ENCODE measurements around the gene GPX6. TPM values are rescaled to one million over a fixed set of nuclear protein-coding genes. Genes with fewer than 3 reads are reported as not detected.

GPX6 gene
- total and polyA plus RNA-seq, 10 of the 15 experiments (the other 5 are each of a cell fraction or from before 2014, with no cell fraction given), result not detected

GRCh38 chr6:28486988-28487742 lies 28.4 kb downstream of the GPX6 start:
- no peak overlapping the region for H3K4me2 ChIP-seq (ENCODE audit: control insufficient read depth, insufficient read depth)
- WGBS (ENCODE audit: insufficient coverage, insufficient replicate concordance, low lambda C conversion rate, missing lambda C conversion rate), result 30% methylated on average over 3 of the region's 3 CpGs
- DNase-seq (ENCODE audit: low read depth, low spot score), result no peak
- CTCF ChIA-PET, result no interaction called here
- H3K27ac ChIP-seq (ENCODE audit: control insufficient read depth, insufficient read depth), result no peak overlapping the region
- POLR2A ChIA-PET, result no interaction called here
- H3K4me3 ChIP-seq, result no peak overlapping the region
- no peak for FAIRE-seq
- no peak overlapping the region for H2AFZ ChIP-seq (ENCODE audit: control insufficient read depth, low read depth, low read length)
- H3K9me3 ChIP-seq (replicated peaks; ENCODE audit: control insufficient read depth, insufficient read depth, low read length), result no peaks in the 10 kb centered on the region; the same call in 2 of the 3 replicates
- no peaks in the 10 kb centered on the region for H3K79me2 ChIP-seq (ENCODE audit: control insufficient read depth, insufficient read depth, low read length)
- no peaks in the 10 kb centered on the region for H3K36me3 ChIP-seq (ENCODE audit: control insufficient read depth in 2 of 2, insufficient read depth in 2 of 2, low read length in 1 of 2)
- intact Hi-C loops (cut with micrococcal nuclease; ENCODE audit: unreplicated experiment), result loop anchor here (5.0 kb wide), 1 partner anchor 90 kb away; the partner anchor contains the start of gene ZSCAN12
- H4K20me1 ChIP-seq (ENCODE audit: control insufficient read depth, insufficient read depth), result no peaks in the 10 kb centered on the region
- RAD21 ChIA-PET (ENCODE audit: unreplicated experiment), result no interaction called here
- H3K27me3 ChIP-seq (replicated peaks in 1 of 2; ENCODE audit: control insufficient read depth in 2 of 2, insufficient read depth in 2 of 2, low read length in 1 of 2), result no peaks in the 10 kb centered on the region; a peak in 1 of 4 replicates
- no TSS peak for BruUV-seq (replicated peaks)
- in situ Hi-C loops (cut with MboI), result no loop called here
- H3K4me1 ChIP-seq (ENCODE audit: control insufficient read depth, insufficient read depth, low read length), result no peaks in the 10 kb centered on the region
- no peak for ATAC-seq
- H3K9ac ChIP-seq (ENCODE audit: control insufficient read depth, insufficient read depth, low read length), result no peak overlapping the region
- SMC1A ChIA-PET (ENCODE audit: uncharacterized antibody, unreplicated experiment), result no interaction called here
- TF ChIP-seq POLR2AphosphoS5 (IDR thresholded peaks at IDR 0.05; ENCODE audit: low read length), result no peak
- TF ChIP-seq SUPT20H (IDR thresholded peaks at IDR 0.05; ENCODE audit: borderline replicate concordance, control insufficient read depth, low read depth, low read length), result no peak
- TF ChIP-seq SIX5 (IDR thresholded peaks at IDR 0.05; ENCODE audit: low read depth, low read length, severe bottlenecking), result no peak
- TF ChIP-seq RB1 (IDR thresholded peaks at IDR 0.05; ENCODE audit: borderline replicate concordance), result no peak
- no peak for TF ChIP-seq TAF1 (IDR thresholded peaks at IDR 0.05; ENCODE audit: borderline replicate concordance, low read depth, low read length)
- no peak for TF ChIP-seq EZH2 (IDR thresholded peaks at IDR 0.05; ENCODE audit: borderline replicate concordance, control insufficient read depth, low read depth, low read length)
- no peak for TF ChIP-seq POU2F2 (IDR thresholded peaks at IDR 0.05; ENCODE audit: borderline replicate concordance, low read depth, low read length)
- TF ChIP-seq, protein P1, sequence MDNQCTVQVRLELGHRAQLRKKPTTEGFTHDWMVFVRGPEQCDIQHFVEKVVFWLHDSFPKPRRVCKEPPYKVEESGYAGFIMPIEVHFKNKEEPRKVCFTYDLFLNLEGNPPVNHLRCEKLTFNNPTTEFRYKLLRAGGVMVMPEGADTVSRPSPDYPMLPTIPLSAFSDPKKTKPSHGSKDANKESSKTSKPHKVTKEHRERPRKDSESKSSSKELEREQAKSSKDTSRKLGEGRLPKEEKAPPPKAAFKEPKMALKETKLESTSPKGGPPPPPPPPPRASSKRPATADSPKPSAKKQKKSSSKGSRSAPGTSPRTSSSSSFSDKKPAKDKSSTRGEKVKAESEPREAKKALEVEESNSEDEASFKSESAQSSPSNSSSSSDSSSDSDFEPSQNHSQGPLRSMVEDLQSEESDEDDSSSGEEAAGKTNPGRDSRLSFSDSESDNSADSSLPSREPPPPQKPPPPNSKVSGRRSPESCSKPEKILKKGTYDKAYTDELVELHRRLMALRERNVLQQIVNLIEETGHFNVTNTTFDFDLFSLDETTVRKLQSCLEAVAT (IDR thresholded peaks at IDR 0.05), result no peak
- TF ChIP-seq ZNF384 (IDR thresholded peaks at IDR 0.05; ENCODE audit: borderline replicate concordance, low read depth, low read length), result no peak
- TF ChIP-seq RBBP5 (conservative IDR thresholded peaks at IDR 0.05), result no peak
- TF ChIP-seq ESRRA (IDR thresholded peaks at IDR 0.05; ENCODE audit: low read length), result no peak
- TF ChIP-seq, protein P2, sequence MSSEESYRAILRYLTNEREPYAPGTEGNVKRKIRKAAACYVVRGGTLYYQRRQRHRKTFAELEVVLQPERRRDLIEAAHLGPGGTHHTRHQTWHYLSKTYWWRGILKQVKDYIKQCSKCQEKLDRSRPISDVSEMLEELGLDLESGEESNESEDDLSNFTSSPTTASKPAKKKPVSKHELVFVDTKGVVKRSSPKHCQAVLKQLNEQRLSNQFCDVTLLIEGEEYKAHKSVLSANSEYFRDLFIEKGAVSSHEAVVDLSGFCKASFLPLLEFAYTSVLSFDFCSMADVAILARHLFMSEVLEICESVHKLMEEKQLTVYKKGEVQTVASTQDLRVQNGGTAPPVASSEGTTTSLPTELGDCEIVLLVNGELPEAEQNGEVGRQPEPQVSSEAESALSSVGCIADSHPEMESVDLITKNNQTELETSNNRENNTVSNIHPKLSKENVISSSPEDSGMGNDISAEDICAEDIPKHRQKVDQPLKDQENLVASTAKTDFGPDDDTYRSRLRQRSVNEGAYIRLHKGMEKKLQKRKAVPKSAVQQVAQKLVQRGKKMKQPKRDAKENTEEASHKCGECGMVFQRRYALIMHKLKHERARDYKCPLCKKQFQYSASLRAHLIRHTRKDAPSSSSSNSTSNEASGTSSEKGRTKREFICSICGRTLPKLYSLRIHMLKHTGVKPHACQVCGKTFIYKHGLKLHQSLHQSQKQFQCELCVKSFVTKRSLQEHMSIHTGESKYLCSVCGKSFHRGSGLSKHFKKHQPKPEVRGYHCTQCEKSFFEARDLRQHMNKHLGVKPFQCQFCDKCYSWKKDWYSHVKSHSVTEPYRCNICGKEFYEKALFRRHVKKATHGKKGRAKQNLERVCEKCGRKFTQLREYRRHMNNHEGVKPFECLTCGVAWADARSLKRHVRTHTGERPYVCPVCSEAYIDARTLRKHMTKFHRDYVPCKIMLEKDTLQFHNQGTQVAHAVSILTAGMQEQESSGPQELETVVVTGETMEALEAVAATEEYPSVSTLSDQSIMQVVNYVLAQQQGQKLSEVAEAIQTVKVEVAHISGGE (CRISPR knock-in tag; IDR thresholded peaks at IDR 0.05), result no peak
- no peak for TF ChIP-seq NFXL1 (IDR thresholded peaks at IDR 0.05; ENCODE audit: borderline replicate concordance)
- no peak for TF ChIP-seq TCF7 (IDR thresholded peaks at IDR 0.05; ENCODE audit: borderline replicate concordance)
- TF ChIP-seq, protein P3, sequence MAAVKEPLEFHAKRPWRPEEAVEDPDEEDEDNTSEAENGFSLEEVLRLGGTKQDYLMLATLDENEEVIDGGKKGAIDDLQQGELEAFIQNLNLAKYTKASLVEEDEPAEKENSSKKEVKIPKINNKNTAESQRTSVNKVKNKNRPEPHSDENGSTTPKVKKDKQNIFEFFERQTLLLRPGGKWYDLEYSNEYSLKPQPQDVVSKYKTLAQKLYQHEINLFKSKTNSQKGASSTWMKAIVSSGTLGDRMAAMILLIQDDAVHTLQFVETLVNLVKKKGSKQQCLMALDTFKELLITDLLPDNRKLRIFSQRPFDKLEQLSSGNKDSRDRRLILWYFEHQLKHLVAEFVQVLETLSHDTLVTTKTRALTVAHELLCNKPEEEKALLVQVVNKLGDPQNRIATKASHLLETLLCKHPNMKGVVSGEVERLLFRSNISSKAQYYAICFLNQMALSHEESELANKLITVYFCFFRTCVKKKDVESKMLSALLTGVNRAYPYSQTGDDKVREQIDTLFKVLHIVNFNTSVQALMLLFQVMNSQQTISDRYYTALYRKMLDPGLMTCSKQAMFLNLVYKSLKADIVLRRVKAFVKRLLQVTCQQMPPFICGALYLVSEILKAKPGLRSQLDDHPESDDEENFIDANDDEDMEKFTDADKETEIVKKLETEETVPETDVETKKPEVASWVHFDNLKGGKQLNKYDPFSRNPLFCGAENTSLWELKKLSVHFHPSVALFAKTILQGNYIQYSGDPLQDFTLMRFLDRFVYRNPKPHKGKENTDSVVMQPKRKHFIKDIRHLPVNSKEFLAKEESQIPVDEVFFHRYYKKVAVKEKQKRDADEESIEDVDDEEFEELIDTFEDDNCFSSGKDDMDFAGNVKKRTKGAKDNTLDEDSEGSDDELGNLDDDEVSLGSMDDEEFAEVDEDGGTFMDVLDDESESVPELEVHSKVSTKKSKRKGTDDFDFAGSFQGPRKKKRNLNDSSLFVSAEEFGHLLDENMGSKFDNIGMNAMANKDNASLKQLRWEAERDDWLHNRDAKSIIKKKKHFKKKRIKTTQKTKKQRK (IDR thresholded peaks at IDR 0.05; ENCODE audit: low read depth, low read length), result no peak
- no peak for TF ChIP-seq ZSCAN29 (IDR thresholded peaks at IDR 0.05)

Measured in GM12878 (cell line).